Medulla oblongata (tissue), 1 donor: ENCODE measurements around the gene FAAH2.
A peak's percentile ranks its signal among the peaks of the same experiment; 100 is the strongest.
"Not testable (repeated sequence)": the region's sequence is repeated elsewhere in the genome, so short reads cannot be mapped to it uniquely, and the experiment has no call there.

Experiments used
- DNase-seq: peaks from one replicate; pipeline ENCODE4 v3.0.0-alpha.2; 2015; ENCODE audit errors: extremely low spot score

Gene FAAH2

DNA sequence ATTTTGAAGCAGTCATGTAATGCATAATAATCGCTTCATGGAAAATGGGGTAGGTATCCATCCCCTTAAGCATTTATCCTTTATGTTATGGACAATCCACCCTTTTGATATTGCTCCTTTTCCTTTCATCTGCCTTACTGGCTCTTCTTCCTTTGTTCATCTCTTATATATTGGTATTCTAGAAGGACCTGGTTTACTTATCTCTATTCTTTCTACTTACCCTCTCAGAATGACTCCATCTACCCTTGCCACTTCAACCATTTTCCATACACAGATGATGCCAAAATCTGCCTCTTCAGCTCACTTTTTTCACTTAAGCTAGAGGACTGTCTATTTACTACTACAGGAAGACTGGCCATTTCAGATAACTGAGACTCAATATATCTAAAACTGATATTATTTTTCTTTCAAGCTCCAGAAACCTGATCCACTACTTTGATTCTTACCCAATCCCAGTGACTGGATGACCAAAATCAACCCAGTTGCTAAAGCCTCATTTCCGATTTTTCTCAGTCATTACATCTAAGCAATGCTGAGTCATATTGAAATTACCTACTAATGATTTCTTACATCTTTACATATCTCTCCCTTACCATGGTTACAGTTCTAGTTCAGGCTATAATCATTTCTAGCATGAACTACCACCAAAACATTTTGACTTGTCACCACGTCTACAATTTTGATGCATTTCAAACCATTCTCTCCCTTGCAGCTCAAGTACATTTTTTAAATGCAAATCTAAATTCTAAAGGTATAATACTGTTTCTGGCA is 93.7 kb downstream of the FAAH2 start:
- DNase-seq: no peak

DNA sequence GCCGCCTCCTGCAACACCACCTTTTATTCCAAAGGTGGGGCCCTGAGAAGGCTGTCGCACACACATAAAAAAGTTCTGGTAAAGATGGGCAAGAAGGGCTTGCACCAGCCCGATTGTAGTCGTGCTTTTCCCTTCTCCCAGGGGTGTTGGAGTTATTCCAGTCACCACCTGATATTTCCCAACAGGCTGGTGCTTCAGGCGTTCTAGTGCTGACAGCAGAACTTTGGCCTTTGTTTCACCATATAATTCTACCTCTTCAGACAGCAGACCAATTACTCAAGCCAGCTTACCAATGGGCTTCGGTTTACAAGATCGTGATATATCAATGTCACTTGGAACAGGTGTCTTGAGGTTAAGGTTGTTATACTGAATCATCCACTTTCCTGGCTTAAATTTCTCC is 107.7 kb downstream of the FAAH2 start:
- not testable (repeated sequence) for DNase-seq

DNA sequence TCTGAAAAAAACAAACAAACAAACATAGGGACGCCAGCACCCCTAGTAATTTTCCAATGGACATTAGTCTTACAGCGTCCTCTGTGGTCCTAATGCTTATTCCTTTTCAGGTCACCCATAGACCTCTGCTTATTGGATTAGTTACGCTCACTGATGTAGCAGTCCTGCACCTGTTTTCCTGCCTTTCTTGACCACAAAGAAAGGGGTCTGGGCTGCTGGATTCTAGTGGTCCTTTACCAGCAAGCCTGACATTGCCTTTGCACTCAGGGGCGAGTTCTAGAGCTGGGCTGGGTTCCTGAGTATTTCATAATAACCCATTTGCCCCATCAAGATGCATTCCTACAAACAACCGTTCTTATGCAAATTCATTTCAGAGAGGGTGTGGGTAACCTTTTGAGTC is 116.7 kb downstream of the FAAH2 start:
- DNase-seq: not testable (repeated sequence)

DNA sequence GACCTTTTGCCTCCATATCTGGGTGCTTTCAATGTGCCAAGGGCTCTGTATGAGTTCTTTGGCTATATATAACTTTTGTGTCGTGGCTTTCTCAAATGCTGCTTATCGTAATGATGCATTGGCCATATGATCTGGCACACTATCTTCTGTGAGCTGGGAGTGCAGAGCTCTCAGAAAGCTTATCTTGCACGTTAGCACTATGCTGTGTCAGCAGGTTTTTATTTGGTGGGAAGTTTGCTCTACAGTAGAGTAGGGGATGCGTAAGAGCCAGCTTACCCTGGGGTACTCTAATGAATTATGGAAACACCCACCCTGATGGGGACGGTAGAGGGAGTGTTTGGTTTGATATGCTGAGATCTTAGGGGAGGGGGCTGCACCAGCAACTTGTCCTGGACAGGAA is 119.6 kb downstream of the FAAH2 start:
- DNase-seq: no peak

DNA sequence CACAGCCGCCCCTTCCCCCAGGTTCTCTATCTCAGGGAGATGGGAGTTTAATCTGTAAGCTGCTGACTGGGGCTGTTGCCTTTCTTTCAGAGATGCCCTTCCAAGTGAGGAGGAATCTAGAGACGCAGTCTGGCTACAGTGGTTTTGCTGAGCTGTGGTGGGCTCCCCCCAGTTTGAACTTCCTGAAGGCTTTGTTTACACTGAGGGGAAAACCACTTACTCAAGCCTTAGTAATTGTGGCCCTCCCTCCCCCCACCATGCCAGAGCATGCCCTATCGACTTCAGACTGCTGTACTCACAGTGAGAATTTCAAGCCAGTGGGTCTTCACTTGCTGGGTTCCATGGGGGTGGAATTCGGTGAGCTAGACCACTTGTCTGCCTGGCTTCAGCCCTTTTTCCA is 131.3 kb downstream of the FAAH2 start:
- no peak for DNase-seq

DNA sequence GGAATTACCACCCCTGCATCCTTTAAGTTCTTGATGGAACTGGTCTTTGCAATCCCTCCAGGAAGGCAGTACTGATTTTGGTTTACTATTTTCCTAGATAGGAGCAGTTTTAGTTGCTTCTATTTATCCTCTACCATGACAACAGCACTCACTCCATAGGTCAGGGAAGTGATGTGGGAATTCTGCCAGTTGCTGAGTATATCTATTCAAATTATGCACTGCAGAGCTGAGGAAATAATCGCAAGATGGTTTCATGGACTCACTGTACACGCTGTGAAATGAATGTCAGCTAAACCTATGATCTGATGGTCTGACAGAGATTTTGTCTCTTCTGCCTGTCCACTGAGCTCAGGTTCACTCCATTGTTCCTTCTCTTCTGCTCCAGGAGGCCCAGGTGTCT is 135.8 kb downstream of the FAAH2 start:
- no peak for DNase-seq

DNA sequence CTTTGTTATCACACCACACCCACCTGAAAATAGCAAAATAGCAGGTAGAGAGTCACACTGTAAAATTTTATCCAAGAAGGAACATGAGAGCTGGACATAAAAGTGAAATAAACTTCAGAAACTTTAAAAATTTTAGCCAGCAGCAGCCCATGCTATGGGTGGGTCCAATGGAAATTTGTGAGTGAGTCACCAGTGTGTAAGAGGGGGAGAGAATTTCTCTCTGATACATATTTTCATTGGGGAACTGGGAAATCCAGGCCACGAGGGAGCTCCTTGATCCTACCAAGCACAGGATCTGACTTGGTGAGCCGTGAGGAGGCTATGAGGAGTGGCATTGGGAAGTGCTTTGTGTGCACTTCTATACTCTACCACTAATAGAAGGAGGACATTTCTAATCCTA is 136.3 kb downstream of the FAAH2 start:
- no peak for DNase-seq

DNA sequence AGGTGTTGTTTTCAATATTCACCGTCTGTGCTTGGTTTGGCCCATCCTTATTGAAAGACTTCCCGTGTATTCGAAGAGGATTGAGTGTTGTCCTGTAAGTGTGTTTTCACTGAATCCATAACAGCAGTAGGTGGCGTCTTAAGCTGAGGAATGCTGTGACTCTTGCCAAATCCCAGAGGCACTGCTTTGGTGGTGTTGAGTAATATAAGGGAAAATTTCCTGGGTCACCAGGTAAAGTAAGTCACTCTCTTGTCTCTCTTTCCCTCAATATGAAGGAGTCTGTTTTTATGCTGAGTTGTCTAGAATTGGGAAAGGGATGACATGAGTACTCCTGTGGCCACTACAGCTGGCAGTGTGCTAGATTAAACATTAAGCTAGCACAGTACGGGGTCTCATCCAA is 158.6 kb downstream of the FAAH2 start:
- DNase-seq: no peak

DNA sequence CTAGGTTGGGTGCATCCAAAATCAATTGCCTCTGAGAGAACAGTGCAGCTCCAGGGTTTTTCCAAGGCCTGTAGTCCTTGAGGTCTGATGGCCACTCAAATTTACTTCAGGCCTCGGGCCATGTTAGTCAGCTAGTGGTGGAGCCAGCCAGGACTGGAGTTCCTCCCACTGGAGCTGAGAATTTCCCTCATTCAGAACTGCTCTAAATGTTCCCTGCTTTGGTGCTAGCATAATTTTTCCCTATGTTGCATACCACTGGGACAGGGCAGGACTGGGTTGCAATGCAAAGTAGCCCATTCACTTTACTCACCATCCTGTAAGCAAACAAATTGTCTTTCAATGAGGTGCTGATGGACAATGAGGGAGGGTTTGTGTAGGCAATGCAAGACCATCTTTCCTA is 159.3 kb downstream of the FAAH2 start:
- no peak for DNase-seq

DNA sequence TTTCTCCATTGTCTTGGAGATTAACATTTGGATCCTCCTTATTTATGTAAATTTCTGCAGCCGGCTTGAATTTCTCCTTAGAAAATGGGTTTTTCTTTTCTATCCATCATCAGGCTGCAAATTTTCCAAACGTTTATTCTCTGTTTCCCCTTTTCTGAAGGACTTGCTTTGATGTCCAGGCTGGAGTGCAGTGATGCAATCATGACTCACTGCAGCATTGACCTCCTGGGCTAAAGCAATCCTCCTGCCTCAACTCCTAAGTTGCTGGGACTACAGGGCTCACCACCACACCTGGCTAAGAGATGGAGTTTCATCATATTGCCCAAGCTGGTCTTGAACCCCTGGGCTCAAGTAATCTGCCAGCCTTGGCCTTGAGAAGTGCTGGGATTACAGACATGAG is 161.3 kb downstream of the FAAH2 start:
- DNase-seq: no peak

DNA sequence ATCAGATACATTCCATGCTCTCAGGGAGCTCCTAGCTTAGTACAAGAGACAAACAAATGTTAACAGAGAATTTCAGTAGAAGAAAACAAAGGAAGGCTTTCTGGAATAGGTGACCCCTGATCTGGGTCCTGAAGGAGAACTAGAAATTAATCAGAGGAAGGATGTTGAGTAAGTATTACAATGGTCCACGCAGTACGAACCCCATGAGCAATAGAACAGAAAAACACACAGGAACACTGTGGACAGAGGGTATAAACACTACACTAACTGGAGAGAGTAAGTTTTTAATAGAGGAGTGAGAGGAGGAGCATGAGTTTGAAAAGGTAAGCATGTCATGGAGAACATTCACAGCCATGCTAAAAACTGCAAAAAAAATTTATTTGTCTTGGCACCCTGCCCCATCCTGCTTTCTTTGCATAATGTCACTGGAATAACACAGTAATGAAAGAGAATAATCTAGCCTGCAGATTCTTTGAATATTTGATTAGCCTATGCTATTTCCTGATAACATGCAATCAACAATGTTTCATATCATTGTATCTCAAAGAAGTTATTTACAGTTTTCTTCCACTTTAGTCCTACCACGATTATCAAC is 165.0 kb downstream of the FAAH2 start:
- DNase-seq: no peak

DNA sequence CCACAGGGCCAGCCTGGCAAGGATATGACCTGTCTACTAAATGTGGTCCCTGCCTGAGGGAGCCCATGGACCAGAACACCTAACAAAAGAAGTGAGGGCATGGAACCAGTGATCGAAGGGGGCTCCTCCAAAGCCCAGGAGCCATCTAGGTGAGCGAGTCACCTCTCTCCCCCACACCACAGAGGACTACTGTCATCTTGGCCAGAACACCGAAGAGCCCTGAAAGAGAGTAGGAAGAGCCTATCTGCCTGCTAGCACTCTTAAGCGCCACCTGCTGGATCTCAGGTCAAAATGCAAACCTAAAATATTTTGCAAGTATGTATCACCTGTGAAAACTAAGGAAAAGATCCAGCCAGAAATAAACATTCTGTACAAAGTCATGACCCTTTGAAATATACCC is 167.4 kb downstream of the FAAH2 start:
- DNase-seq: peak; percentile 2

DNA sequence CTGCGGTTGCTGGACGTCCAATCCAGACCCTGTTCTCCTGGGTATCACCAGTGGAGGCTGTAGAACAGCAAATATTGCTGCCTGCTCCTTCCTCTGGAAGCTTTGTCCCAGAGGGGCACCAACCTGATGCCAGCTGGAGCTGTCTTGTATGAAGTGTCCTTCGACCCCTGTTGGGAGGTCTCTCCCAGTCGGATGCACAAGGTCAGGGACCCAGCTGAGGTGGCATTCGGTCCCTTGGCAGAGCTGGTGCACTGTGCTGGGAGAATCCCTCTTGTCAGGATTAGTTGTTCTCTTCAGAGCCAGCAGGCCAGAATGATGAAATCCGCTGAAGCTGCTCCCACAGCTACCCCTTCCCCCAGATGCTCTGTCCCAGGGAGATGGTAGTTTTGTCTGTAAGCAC is 195.0 kb downstream of the FAAH2 start:
- no peak for DNase-seq

DNA sequence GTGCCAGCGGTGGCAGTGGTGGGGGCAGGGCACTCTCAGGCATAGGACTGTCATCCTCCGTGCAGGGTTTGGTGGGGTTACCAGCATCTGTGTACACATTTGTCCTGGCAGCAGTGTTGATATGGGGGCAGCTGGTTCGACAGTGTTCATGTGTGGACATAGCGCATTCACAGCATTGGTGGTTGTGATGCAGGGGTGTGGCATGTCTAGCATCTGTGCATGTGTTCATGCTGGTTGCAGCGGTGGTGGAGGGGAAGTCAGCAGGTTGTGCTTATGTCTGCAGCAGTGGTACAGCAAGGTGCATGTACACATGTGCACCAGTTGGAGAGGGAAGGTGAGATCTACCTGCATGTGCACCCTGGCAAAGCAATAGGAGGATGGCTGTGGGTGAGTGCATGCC is 230.0 kb downstream of the FAAH2 start:
- DNase-seq: no peak

DNA sequence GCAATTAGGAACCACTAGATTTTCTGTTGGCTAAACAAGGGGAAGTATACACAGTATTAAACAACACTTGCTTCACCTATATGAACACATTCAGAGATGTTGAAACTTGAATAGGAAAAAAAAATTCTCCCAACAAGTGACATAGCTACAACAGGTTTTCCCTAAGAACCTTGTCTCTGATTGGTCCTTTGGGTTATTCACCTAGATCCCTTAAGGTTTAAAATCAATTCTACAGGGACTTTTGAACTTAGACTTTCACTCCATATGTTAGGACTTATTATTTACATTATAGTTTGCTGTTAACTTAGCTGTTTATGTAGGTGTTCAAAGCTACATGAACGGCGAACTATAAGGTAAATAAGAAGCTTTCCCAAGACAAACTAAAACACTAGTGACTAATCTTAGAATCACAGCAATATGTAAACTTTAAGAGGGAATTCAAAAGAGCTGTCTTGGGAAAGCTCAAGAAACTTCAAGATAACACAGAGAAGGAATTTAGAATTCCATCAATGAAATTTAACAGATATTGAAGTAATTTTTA is 233.1 kb downstream of the FAAH2 start:
- no peak for DNase-seq

DNA sequence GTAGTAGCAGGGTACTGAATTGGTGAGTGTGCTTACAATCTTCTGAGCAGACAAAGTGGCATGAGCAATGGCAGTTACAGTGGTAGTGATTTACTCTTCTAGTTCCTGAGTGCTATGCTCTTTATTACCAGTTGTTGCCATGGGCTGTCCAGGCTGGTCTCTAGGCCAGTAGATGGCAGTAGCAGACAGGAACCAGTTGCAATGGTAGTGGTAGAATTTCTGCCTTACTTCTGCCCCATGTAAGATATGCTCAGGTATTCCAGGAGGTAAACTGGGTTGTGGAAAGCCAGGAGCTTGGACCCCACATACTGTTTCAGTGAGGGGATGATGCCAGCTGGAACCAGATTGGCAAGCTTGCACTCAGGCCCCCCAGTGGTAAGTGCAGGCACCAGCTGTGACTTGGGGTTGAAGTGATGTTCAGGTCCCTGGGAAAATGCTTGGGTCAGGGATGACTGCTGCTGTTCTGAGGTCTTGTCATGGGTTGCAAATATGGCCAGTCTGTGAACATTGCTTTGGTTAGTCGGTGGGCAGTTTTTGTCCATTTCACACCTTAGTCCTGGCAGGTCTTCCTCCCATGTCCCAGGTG is 242.3 kb downstream of the FAAH2 start:
- DNase-seq: no peak
